Adrenal gland (tissue), 12 donors: ENCODE data around the gene MS4A5. TPM values are rescaled to one million over a fixed set of nuclear protein-coding genes. Genes with fewer than 3 reads are reported as not detected.
A peak's percentile ranks its signal among the peaks of the same experiment; 100 is the strongest.

Experiments used
- DNase-seq, 7 donors: peaks; one replicate each; pipeline ENCODE4 v3.0.0-alpha.2; 2019 to 2020
- H3K27ac ChIP-seq, 5 donors: fragments of 200-600 bp; sonication (generic) in 4 of 5; 1 replicate in 3 of 5; 2 replicates in 2 of 5; pipeline versions ENCODE4 v1.5.1 to v1.8.0; 2016 to 2020; ENCODE audit warnings: mild to moderate bottlenecking in 1 of 5
- H3K27me3 ChIP-seq: fragments of 200-600 bp; 2 replicates; pipeline ENCODE4 v1.8.0; 2021
- H3K36me3 ChIP-seq, 2 donors: fragments of 200-600 bp; replicated peaks in 1 of 2; 1 replicate in 1 of 2; 2 replicates in 1 of 2; pipeline versions ENCODE4 v1.5.1 to v1.8.0; 2018 to 2022
- H3K4me1 ChIP-seq, 2 donors: fragments of 200-600 bp; replicated peaks in 1 of 2; 1 replicate in 1 of 2; 2 replicates in 1 of 2; pipeline versions ENCODE4 v1.5.1 to v1.8.0; 2018 to 2021
- H3K4me3 ChIP-seq, 4 donors: fragments of 200-600 bp; sonication (generic) in 3 of 4; one replicate each; pipeline ENCODE4 v1.5.1; 2016 to 2018
- H3K9me3 ChIP-seq, 3 donors: fragments of 200-600 bp; sonication (generic) in 1 of 3; replicated peaks in 1 of 3; 1 replicate in 2 of 3; 2 replicates in 1 of 3; pipeline versions ENCODE4 v1.5.1 to v1.8.0; 2016 to 2021
- POLR2A ChIP-seq, 2 donors: fragments of 450-650 bp; IDR thresholded peaks; one replicate each; pipeline ENCODE4 v1.6.1; 2017; ENCODE audit warnings: antibody characterized with exemption in 2 of 2, mild to moderate bottlenecking in 2 of 2, moderate library complexity in 1 of 2
- WGBS, 4 donors: extraction: QIAGEN DNeasy Blood & Tissue Kit in 2 of 4; methylation state at CpG; one replicate each; pipeline versions ENCODE4 v1.1.5 to v1.1.7; 2013 to 2017; 5-methylcytosine and 5-hydroxymethylcytosine counted together
- intact Hi-C, 2 donors: fragments of 100-400 bp; cut with DNase I; formaldehyde crosslinking; loops; one replicate each; pipeline versions ENCODE4 v1.14.1 to v1.15.0; 2022 to 2023
- polyA plus RNA-seq, 3 donors: library from polyadenylated mRNA; stranded (reverse); fragments of 200-250 nt in 2 of 3; fragments of 350-450 nt in 1 of 3; fragmentation: Illumina TruSeq in 1 of 3; extraction: RNeasy Lipid Tissue Mini Kit (QIAGEN cat#74804) in 1 of 3; gene quantifications; one replicate each; pipeline ENCODE4 v1.2.3, GENCODE V29; 2013 to 2014
- total RNA-seq, 9 donors: library from RNA; depleted of rRNA in 4 of 9; stranded (reverse); fragments of >200 nt in 4 of 9; fragments of 120-200 nt in 1 of 9; fragmentation: NEBNext Ultra II Directional in 1 of 9; extraction: Animal tissue kit (Norgen Biotek cat#: 25700) in 1 of 9; gene quantifications; one replicate each; pipeline versions ENCODE4 v1.1.0 to v1.2.4, GENCODE V29; 2013 to 2023
- TF ChIP-seq, protein P1 (sequence below), 6 experiments: fragments of 450-650 bp in 4 of 6; fragments of 200-600 bp in 2 of 6; sonication (generic) in 1 of 6; IDR thresholded peaks; 1 replicate in 5 of 6; 2 replicates in 1 of 6; pipeline versions ENCODE4 v1.5.1 to v1.8.0; 2016 to 2021; ENCODE audit warnings: antibody characterized with exemption in 6 of 6, mild to moderate bottlenecking in 2 of 6, moderate library complexity in 1 of 6
- donor health status: healthy with polysubstance abuse.
- donor health status: Bipolar disorder and iron deficiency.
- donor health status: DM: yes; HTN: yes; CAD: no.
- donor health status: DM: no; HTN: no; CAD: no.
- donor health status: DM: no; HTN: no; CAD: no.
- donor health status: DM: yes; HTN: yes; CAD: no.

Gene MS4A5
- total and polyA plus RNA-seq, 12 donors: not detected

DNA sequence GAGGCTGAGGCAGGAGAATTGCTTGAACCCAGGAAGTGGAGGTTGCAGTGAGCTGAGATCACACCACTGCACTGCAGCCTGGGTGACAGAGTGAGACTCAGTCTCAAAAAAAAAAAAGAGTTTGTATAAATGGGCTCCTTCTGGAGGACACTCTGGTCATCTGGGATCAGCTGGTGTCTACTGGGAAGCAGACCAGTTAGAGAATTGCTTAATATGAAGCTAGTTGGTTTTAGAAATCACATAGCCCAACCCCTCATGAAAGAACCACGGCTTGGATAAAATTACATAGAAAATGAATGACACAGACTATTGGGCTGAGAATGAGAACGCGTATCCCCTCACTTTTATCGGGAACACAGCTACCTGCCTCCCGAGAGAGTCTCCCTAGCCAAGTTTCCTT, 36.4 kb upstream of the MS4A5 start:
- H3K27me3 ChIP-seq: no peaks in the 10 kb centered on the region
- H3K27ac ChIP-seq: no peak overlapping the region
- no peak overlapping the region for H3K4me3 ChIP-seq
- no peak for DNase-seq
- TF ChIP-seq, protein P1, sequence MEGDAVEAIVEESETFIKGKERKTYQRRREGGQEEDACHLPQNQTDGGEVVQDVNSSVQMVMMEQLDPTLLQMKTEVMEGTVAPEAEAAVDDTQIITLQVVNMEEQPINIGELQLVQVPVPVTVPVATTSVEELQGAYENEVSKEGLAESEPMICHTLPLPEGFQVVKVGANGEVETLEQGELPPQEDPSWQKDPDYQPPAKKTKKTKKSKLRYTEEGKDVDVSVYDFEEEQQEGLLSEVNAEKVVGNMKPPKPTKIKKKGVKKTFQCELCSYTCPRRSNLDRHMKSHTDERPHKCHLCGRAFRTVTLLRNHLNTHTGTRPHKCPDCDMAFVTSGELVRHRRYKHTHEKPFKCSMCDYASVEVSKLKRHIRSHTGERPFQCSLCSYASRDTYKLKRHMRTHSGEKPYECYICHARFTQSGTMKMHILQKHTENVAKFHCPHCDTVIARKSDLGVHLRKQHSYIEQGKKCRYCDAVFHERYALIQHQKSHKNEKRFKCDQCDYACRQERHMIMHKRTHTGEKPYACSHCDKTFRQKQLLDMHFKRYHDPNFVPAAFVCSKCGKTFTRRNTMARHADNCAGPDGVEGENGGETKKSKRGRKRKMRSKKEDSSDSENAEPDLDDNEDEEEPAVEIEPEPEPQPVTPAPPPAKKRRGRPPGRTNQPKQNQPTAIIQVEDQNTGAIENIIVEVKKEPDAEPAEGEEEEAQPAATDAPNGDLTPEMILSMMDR (IDR thresholded peaks at IDR 0.05): no peak
- TF ChIP-seq POLR2A (IDR thresholded peaks at IDR 0.05): no peak
- WGBS, 4 donors: 66 to 87% (median 80%) methylated on average over 5 of the region's 5 CpGs
- H3K36me3 ChIP-seq: no peaks in the 10 kb centered on the region
- intact Hi-C loops: no loop called here
- H3K9me3 ChIP-seq: no peaks in the 10 kb centered on the region
- no peaks in the 10 kb centered on the region for H3K4me1 ChIP-seq

DNA sequence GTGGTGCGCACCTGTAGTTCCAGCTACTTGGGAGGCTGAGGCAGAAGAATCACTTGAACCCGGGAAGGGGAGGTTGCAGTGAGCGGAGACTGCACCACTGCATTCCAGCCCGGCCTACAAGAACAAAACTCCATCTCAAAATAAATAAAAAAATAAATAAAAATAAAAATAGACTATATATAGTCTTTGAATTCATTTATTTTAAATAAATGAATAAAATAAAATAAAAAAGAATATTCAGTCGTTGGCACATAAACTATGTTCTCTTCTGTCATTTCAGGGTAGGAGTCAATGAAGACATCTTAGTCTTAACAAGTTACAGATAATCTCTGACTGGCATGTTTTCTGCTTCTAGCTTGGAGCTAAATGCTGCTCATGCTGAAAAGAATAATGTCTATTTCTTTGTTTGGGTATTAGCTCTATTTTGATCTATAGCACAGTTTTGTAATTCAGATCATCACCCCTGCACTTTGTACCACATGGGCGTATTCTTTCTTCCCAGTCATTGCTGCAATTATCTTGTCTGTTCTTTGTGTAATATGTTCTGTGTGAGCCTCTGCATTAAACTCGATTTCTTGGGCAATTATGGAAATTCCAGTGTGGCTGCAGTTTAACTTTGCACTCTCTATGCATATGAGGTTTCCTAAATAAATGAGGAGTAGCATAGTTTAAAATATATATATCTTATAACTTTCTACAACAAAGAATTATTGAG, 34.5 kb upstream of the MS4A5 start:
- Histone ChIP-seq H3K9me3 (no peaks in the 10 kb centered on the region), H3K4me3 (no peak overlapping the region), H3K4me1 (no peaks in the 10 kb centered on the region), H3K27me3 (no peaks in the 10 kb centered on the region), H3K36me3 (no peaks in the 10 kb centered on the region), H3K27ac (no peak overlapping the region)
- WGBS, 4 donors: 64 to 74% (median 70%) methylated on average over 7 of the region's 7 CpGs
- intact Hi-C loops: no loop called here
- no peak for DNase-seq
- TF ChIP-seq POLR2A (IDR thresholded peaks at IDR 0.05): no peak
- TF ChIP-seq, protein P1 (IDR thresholded peaks at IDR 0.05): no peak

DNA sequence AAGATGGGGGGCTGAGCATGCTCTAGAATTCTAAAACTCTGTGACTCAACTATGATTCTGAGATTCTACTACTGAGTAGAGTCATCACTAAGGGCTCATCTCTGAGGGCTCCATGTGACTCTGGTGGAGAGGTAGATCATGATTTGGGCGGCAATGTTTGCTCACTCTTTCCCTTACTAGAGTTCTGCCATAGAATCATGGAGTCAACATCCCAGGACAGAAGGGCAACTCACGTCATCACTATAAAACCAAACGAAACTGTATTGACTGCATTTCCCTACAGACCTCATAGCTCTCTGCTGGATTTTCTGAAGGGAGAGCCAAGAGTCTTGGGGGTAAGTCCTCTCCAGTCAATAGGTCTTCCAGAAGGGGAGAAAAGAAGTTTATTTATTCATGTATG, 33.0 kb upstream of the MS4A5 start, which contains the start of gene MS4A14:
Gene MS4A14 (plus strand): TSS at position 78 of the 400 bp plus-strand sequence. CDS start 120 bp downstream, at position 198.
- H3K27ac ChIP-seq: peak within 1 kb of the TSS in 2 of 5 donors; percentile 23 to 34
- no peaks in the 10 kb centered on the region for H3K27me3 ChIP-seq
- intact Hi-C loops: no loop called here
- no peak for DNase-seq
- no peaks in the 10 kb centered on the region for H3K9me3 ChIP-seq
- no peaks in the 10 kb centered on the region for H3K4me1 ChIP-seq
- TF ChIP-seq, protein P1 (IDR thresholded peaks at IDR 0.05): no peak
- peak in 1 of 2 donors; percentile 5 for TF ChIP-seq POLR2A (IDR thresholded peaks at IDR 0.05)
- H3K36me3 ChIP-seq: no peaks in the 10 kb centered on the region
- H3K4me3 ChIP-seq: no peak within 1 kb of the TSS
- 47 to 66% (median 57%) methylated on average over 3 of the region's 3 CpGs for WGBS, 4 donors

DNA sequence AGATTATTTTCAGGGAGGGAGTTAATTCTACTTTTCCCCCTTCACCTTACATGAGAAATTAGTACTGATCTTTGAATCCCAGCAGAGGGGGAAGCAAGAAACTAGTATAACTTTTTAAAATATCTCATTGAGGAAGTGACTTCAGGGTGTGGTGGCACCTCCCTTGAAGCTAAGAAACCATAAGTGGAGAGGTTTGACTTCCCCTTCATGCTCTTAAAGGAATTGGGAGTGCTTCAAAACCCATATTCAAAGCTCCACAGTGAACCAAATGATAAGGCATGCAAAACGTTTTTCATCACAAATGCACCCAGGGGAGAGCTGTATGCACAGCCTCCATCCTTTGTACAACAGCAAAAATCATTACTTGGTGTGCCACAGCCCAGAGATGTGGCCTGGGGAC, 32.6 kb upstream of the MS4A5 start:
- no peak for DNase-seq
- TF ChIP-seq POLR2A (IDR thresholded peaks at IDR 0.05): no peak
- TF ChIP-seq, protein P1 (IDR thresholded peaks at IDR 0.05): no peak
- Histone ChIP-seq H3K9me3 (no peaks in the 10 kb centered on the region), H3K36me3 (no peaks in the 10 kb centered on the region), H3K27ac (peak overlapping the region in 1 of 5 donors; percentile 34), H3K4me1 (no peaks in the 10 kb centered on the region), H3K27me3 (no peaks in the 10 kb centered on the region), H3K4me3 (no peak overlapping the region)
- intact Hi-C loops: no loop called here
- WGBS, 4 donors: 0 to 11% (median 8%) methylated on average over 1 of the region's 1 CpG
